ENCODE measurements around the gene MXD4.

Gene MXD4

GRCh38 chr4:2261110-2261852 lies 628 bp downstream of the MXD4 start:
- DNase-seq, result peak; percentile 66

- DNase-seq, result peak; percentile 49
Observed at GRCh38 chr4:2260344-2261109, 1.4 kb downstream of the MXD4 start.

GRCh38 chr4:2259541-2260343 lies 2.2 kb downstream of the MXD4 start:
- no peak for DNase-seq

GRCh38 chr4:2259036-2259540 lies 2.8 kb downstream of the MXD4 start:
- DNase-seq, result peak; percentile 47

- DNase-seq, result peak; percentile 49
Observed at GRCh38 chr4:2258091-2259035, 3.5 kb downstream of the MXD4 start.

GRCh38 chr4:2257361-2258081 lies 4.4 kb downstream of the MXD4 start:
- DNase-seq, result peak; percentile 44

GRCh38 chr4:2256781-2257191 lies 5.1 kb downstream of the MXD4 start:
- DNase-seq, result peak; percentile 43

GRCh38 chr4:2256156-2256731 lies 5.7 kb downstream of the MXD4 start:
- DNase-seq, result peak; percentile 50

GRCh38 chr4:2255501-2256155 lies 6.3 kb downstream of the MXD4 start:
- DNase-seq, result peak; percentile 50

GRCh38 chr4:2254665-2255500 lies 7.0 kb downstream of the MXD4 start:
- peak; percentile 46 for DNase-seq

- peak; percentile 42 for DNase-seq
Observed at GRCh38 chr4:2253160-2254084, 8.5 kb downstream of the MXD4 start.

- peak; percentile 38 for DNase-seq
Observed at GRCh38 chr4:2252530-2253091, 9.3 kb downstream of the MXD4 start.

GRCh38 chr4:2251795-2252529 lies 9.9 kb downstream of the MXD4 start:
- no peak for DNase-seq

GRCh38 chr4:2251073-2251794 lies 10.7 kb downstream of the MXD4 start:
- peak; percentile 43 for DNase-seq

GRCh38 chr4:2250357-2251072 lies 11.4 kb downstream of the MXD4 start:
- DNase-seq, result peak; percentile 47

All from islet precursor cell (in vitro differentiated cells).